Sigmoid colon (tissue), 7 donors: Measurements from ENCODE around the gene CYP2W1. TPM values are rescaled to one million over a fixed set of nuclear protein-coding genes. Genes with fewer than 3 reads are reported as not detected.

ENCODE experiments used
- DNase-seq: peaks from one replicate; pipeline ENCODE4 v3.0.0-alpha.2; 2019
- H3K27ac ChIP-seq, 4 donors: fragments of 200-600 bp; sonication (generic); one replicate each; pipeline ENCODE4 v1.5.1; 2016 to 2019; ENCODE audit warnings: mild to moderate bottlenecking in 1 of 4
- H3K27me3 ChIP-seq, 3 donors: fragments of 200-600 bp; sonication (generic); one replicate each; pipeline ENCODE4 v1.5.1; 2019; ENCODE audit warnings: mild to moderate bottlenecking in 1 of 3
- H3K36me3 ChIP-seq, 4 donors: fragments of 200-600 bp; sonication (generic); one replicate each; pipeline ENCODE4 v1.5.1; 2016 to 2019
- H3K4me1 ChIP-seq, 4 donors: fragments of 200-600 bp; sonication (generic); one replicate each; pipeline ENCODE4 v1.5.1; 2017 to 2019
- H3K4me3 ChIP-seq, 4 donors: fragments of 200-600 bp; sonication (generic); one replicate each; pipeline ENCODE4 v1.5.1; 2017 to 2019; ENCODE audit warnings: mild to moderate bottlenecking in 2 of 4, moderate library complexity in 1 of 4
- H3K9me3 ChIP-seq, 4 donors: fragments of 200-600 bp in 3 of 4; sonication (generic) in 3 of 4; one replicate each; pipeline versions ENCODE4 v1.5.1 to v1.6.1; 2013 to 2019
- EP300 ChIP-seq, 4 donors: sonication (generic); formaldehyde crosslinking; IDR thresholded peaks; one replicate each; pipeline ENCODE4 v1.6.1; 2017; ENCODE audit warnings: antibody characterized with exemption in 4 of 4
- POLR2A ChIP-seq, 2 donors: fragments of 450-650 bp; IDR thresholded peaks; one replicate each; pipeline ENCODE4 v1.6.1; 2016; ENCODE audit warnings: antibody characterized with exemption in 2 of 2, mild to moderate bottlenecking in 2 of 2, moderate library complexity in 2 of 2
- POLR2AphosphoS5 ChIP-seq, 4 donors: sonication (generic); formaldehyde crosslinking; IDR thresholded peaks; one replicate each; pipeline ENCODE4 v1.6.1; 2017; ENCODE audit warnings: antibody characterized with exemption in 4 of 4
- WGBS, 2 donors: extraction: QIAGEN DNeasy Blood & Tissue Kit; methylation state at CpG; one replicate each; pipeline ENCODE4 v1.1.7; 2013; 5-methylcytosine and 5-hydroxymethylcytosine counted together
- intact Hi-C: fragments of 100-400 bp; cut with DNase I; formaldehyde crosslinking; loops from one replicate; pipeline ENCODE4 v1.15.1; 2023
- polyA plus RNA-seq, 3 donors: library from polyadenylated mRNA; stranded (reverse); fragments of 200-250 nt; gene quantifications; one replicate each; pipeline ENCODE4 v1.2.3, GENCODE V29; 2013
- total RNA-seq, 4 donors: library from RNA; depleted of rRNA; stranded (reverse); fragments of >200 nt; gene quantifications; one replicate each; pipeline ENCODE4 v1.1.0, GENCODE V29; 2016
- TF ChIP-seq, protein P1 (sequence below), 4 experiments: fragments of 450-650 bp in 3 of 4; fragments of 200-600 bp in 1 of 4; IDR thresholded peaks; one replicate each; pipeline ENCODE4 v1.5.1; 2016 to 2019; ENCODE audit warnings: antibody characterized with exemption in 4 of 4, mild to moderate bottlenecking in 3 of 4, moderate library complexity in 2 of 4
- donor health status: healthy with polysubstance abuse.
- donor health status: Bipolar disorder and iron deficiency.
- donor health status: healthy.

Gene CYP2W1
- total and polyA plus RNA-seq, 7 donors, result 0.83 to 3.8 TPM; not detected in 5

DNA sequence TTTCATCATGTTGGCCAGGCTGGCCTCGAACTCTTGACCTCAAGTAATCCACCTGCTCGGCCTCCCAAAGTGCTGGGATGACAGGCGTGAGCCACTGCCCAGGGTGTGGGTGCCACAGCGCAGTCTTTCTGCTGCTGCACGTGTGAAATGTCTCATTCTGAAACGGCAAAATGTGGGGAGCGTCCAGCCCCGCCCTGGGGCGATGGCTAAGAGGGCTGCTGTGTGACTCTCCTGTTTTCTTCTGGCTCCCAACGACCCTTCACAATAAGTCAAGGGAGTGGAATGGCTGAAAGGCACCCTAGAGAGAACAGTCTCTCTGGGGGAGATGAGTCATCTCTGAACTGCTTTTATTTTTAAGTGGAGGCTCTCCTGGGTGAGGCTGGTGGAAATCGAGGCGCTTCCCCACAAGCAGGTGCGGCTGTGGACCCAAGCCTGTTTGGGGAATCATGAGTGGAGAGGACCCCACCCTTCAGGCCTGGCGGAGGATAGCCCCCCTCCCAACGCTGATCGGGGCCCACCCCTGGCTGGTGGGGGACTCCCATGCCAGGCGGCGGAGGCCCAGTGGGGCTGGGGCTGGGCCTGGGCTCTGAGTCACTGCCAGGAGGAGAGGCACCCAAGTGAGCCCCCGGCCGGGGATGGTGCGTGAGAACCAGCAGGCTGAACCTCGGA, 46.5 kb upstream of the CYP2W1 start:
- Histone ChIP-seq H3K4me3 (no peak overlapping the region), H3K27me3 (no peaks in the 10 kb centered on the region), H3K9me3 (no peaks in the 10 kb centered on the region), H3K4me1 (no peaks in the 10 kb centered on the region), H3K27ac (no peak overlapping the region), H3K36me3 (peaks cover 0 to 5% (median 0%) of the 10 kb centered on the region in 4 donors)
- TF ChIP-seq EP300 (IDR thresholded peaks at IDR 0.05) (no peak), POLR2A (IDR thresholded peaks at IDR 0.05) (no peak), POLR2AphosphoS5 (IDR thresholded peaks at IDR 0.05) (no peak)
- TF ChIP-seq, protein P1, sequence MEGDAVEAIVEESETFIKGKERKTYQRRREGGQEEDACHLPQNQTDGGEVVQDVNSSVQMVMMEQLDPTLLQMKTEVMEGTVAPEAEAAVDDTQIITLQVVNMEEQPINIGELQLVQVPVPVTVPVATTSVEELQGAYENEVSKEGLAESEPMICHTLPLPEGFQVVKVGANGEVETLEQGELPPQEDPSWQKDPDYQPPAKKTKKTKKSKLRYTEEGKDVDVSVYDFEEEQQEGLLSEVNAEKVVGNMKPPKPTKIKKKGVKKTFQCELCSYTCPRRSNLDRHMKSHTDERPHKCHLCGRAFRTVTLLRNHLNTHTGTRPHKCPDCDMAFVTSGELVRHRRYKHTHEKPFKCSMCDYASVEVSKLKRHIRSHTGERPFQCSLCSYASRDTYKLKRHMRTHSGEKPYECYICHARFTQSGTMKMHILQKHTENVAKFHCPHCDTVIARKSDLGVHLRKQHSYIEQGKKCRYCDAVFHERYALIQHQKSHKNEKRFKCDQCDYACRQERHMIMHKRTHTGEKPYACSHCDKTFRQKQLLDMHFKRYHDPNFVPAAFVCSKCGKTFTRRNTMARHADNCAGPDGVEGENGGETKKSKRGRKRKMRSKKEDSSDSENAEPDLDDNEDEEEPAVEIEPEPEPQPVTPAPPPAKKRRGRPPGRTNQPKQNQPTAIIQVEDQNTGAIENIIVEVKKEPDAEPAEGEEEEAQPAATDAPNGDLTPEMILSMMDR (IDR thresholded peaks at IDR 0.05), result no peak
- peak; percentile 63 for DNase-seq
- intact Hi-C loops, result no loop called here
- WGBS, 2 donors, result 64 to 73% methylated on average over 22 of the region's 22 CpGs

DNA sequence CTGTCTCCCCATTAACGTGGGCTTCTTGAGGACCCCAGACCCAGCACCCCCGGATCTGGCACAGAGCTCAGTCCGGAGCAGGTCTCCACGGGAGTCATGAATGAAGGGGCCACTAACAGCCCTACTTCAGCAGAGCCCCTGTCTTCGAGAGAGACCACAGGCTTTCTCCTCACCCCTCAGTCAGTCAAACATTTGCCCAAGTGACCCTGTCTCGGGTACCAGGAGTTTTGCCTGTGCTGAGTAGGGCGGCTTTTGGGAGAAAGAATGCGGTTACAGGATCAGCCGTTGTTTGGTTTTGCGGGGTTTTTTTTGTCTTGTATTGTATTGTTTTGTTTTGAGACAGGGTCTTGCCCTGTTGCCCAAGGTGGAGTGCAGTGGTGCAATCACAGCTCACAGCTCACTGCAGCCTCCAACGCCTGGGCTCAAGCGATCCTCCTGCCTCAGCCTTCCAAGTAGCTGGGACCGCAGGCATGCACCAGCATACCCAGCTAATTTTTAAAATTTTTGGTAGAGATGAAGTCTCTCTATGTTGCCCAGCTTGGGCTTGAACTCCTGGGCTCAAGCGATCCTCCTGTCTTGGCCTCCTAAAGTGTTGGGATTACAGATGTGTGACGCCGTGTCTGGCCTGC, 45.0 kb upstream of the CYP2W1 start:
- Histone ChIP-seq H3K36me3 (peaks cover 0 to 5% (median 0%) of the 10 kb centered on the region in 4 donors), H3K4me1 (no peaks in the 10 kb centered on the region), H3K27me3 (no peaks in the 10 kb centered on the region), H3K4me3 (no peak overlapping the region), H3K9me3 (no peaks in the 10 kb centered on the region), H3K27ac (no peak overlapping the region)
- intact Hi-C loops, result no loop called here
- DNase-seq, result no peak
- 87 to 93% methylated on average over 16 of the region's 16 CpGs for whole genome bisulfite sequencing, 2 donors
- TF ChIP-seq EP300 (IDR thresholded peaks at IDR 0.05) (no peak), POLR2AphosphoS5 (IDR thresholded peaks at IDR 0.05) (no peak), POLR2A (IDR thresholded peaks at IDR 0.05) (no peak)
- TF ChIP-seq, protein P1 (IDR thresholded peaks at IDR 0.05), result no peak

DNA sequence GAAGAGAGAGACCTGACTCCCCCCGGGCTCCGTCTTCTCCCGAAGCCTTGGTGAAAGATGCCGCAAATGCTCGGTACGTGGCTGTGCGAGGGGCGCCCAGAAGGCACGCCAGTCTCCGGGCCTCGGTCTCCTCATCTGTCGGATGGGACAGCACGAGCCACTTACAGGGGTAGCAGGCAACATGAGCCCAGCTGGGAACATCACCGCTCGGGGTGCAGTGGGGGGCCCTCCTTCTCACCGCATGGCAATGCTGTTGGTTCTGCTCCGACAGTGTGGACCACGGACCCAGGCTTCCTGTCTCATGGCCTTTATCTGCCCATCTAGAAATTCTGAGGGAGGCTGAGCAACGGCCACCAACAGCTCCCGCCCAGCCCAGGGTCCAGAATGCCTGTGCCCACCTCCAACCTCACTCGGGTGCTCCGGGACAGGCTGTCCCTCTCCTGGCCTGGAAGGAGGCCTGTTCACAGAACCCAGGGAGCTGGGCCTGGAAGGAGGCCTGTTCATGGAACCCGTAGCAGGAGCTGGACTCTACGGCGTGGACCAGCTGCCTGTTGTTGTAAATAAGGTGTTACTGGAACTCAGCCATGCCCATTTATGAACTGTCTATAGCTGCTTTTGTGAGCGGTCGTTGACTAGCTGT, 44.3 kb upstream of the CYP2W1 start:
- H3K36me3 ChIP-seq, result peaks cover 0 to 5% (median 0%) of the 10 kb centered on the region in 4 donors
- no peaks in the 10 kb centered on the region for H3K27me3 ChIP-seq
- TF ChIP-seq, protein P1 (IDR thresholded peaks at IDR 0.05), result no peak
- no peak for TF ChIP-seq EP300 (IDR thresholded peaks at IDR 0.05)
- no peak for TF ChIP-seq POLR2AphosphoS5 (IDR thresholded peaks at IDR 0.05)
- TF ChIP-seq POLR2A (IDR thresholded peaks at IDR 0.05), result no peak
- intact Hi-C loops, result no loop called here
- no peak overlapping the region for H3K4me3 ChIP-seq
- WGBS, 2 donors, result 87 to 93% methylated on average over 27 of the region's 27 CpGs
- DNase-seq, result peak; percentile 58
- H3K4me1 ChIP-seq, result no peaks in the 10 kb centered on the region
- no peak overlapping the region for H3K27ac ChIP-seq
- no peaks in the 10 kb centered on the region for H3K9me3 ChIP-seq

DNA sequence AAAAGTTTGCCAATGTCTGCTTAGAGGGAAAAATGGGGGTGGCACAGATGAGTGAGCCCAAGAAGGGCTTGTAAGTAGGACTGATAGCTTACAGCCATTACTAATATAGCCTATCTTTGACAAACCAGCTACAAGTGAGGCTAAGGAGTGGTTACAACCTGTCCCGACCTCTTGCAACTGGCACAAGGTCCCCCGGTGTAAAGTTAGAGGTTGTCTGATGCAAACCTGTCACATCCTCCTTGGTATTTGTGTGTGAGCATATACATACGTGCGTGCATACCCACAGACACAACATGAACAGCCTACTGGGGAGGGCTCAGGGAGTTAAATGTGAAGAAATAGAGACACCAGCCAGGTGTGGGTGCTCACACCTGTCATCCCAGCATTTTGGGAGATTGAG, 43.1 kb upstream of the CYP2W1 start:
- H3K9me3 ChIP-seq, result no peaks in the 10 kb centered on the region
- intact Hi-C loops, result no loop called here
- H3K4me3 ChIP-seq, result no peak overlapping the region
- H3K27me3 ChIP-seq, result no peaks in the 10 kb centered on the region
- no peak for TF ChIP-seq POLR2A (IDR thresholded peaks at IDR 0.05)
- TF ChIP-seq EP300 (IDR thresholded peaks at IDR 0.05), result no peak
- TF ChIP-seq, protein P1 (IDR thresholded peaks at IDR 0.05), result no peak
- TF ChIP-seq POLR2AphosphoS5 (IDR thresholded peaks at IDR 0.05), result no peak
- no peak overlapping the region for H3K27ac ChIP-seq
- H3K4me1 ChIP-seq, result no peaks in the 10 kb centered on the region
- 91 to 92% methylated on average over 4 of the region's 4 CpGs for WGBS, 2 donors
- DNase-seq, result no peak
- H3K36me3 ChIP-seq, result peaks cover 0 to 5% (median 0%) of the 10 kb centered on the region in 4 donors
